GM19099 (cell line): ENCODE results near the gene EFHC2.

Experiments
- POLR2A ChIP-seq: IDR thresholded peaks from 3 replicates; pipeline ENCODE4 v1.6.1; 2011; ENCODE audit warnings: low read depth; ENCODE audit not compliant: insufficient read length; ENCODE audit errors: extremely low read depth

EFHC2 gene

GRCh38 chrX:44343412-44344141, at the start of gene EFHC2:
EFHC2 (minus strand) TSS chrX:44343672; CDS start chrX:44343588, 84 bp downstream.
- TF ChIP-seq POLR2A, result no peak

GRCh38 chrX:44392767-44393166, 49.3 kb upstream of the EFHC2 start:
- no peak for TF ChIP-seq POLR2A

- no peak for TF ChIP-seq POLR2A
Observed at GRCh38 chrX:44384688-44385338, 41.3 kb upstream of the EFHC2 start.

- no peak for TF ChIP-seq POLR2A
Observed at GRCh38 chrX:44382871-44383270, 39.4 kb upstream of the EFHC2 start.

- no peak for TF ChIP-seq POLR2A
Observed at GRCh38 chrX:44352758-44353157, 9.3 kb upstream of the EFHC2 start.

GRCh38 chrX:44349561-44349960, 6.1 kb upstream of the EFHC2 start:
- TF ChIP-seq POLR2A, result no peak

- TF ChIP-seq POLR2A, result no peak
Observed at GRCh38 chrX:44344687-44345086, 1.2 kb upstream of the EFHC2 start.

- no peak for TF ChIP-seq POLR2A
Observed at GRCh38 chrX:44344194-44344593, 722 bp upstream of the EFHC2 start.

- TF ChIP-seq POLR2A, result no peak
Observed at GRCh38 chrX:44342866-44343265, 606 bp downstream of the EFHC2 start.

GRCh38 chrX:44338361-44338760, 5.1 kb downstream of the EFHC2 start:
- no peak for TF ChIP-seq POLR2A

GRCh38 chrX:44332437-44332836, 11.0 kb downstream of the EFHC2 start:
- TF ChIP-seq POLR2A, result no peak

GRCh38 chrX:44330227-44330626, 13.2 kb downstream of the EFHC2 start:
- TF ChIP-seq POLR2A, result no peak

- no peak for TF ChIP-seq POLR2A
Observed at GRCh38 chrX:44319550-44319949, 23.9 kb downstream of the EFHC2 start.

GRCh38 chrX:44317181-44317580, 26.3 kb downstream of the EFHC2 start:
- TF ChIP-seq POLR2A, result no peak

GRCh38 chrX:44314808-44315207, 28.7 kb downstream of the EFHC2 start:
- TF ChIP-seq POLR2A, result no peak

- no peak for TF ChIP-seq POLR2A
Observed at GRCh38 chrX:44314259-44314734, 29.2 kb downstream of the EFHC2 start.
